Liver (tissue), 9 donors: Measurements from ENCODE around the gene AIF1. TPM values are rescaled to one million over a fixed set of nuclear protein-coding genes. Genes with fewer than 3 reads are reported as not detected.

Source experiments
- DNase-seq: peaks from one replicate; pipeline ENCODE4 v3.0.0-alpha.2; 2017; ENCODE audit warnings: low spot score
- H3K27ac ChIP-seq, 2 donors: one replicate each; pipeline ENCODE4 v1.7.0; 2013; ENCODE audit warnings: inconsistent platforms in 2 of 2, low read length in 2 of 2, control low read depth in 1 of 2, low read depth in 1 of 2, mild to moderate bottlenecking in 1 of 2
- H3K27me3 ChIP-seq, 4 donors: one replicate each; pipeline versions ENCODE4 v1.6.1 to v1.7.0; 2013; ENCODE audit warnings: low read length in 3 of 4, inconsistent platforms in 1 of 4, mild to moderate bottlenecking in 1 of 4, moderate library complexity in 1 of 4; ENCODE audit not compliant: control insufficient read depth in 4 of 4, insufficient read depth in 4 of 4
- H3K36me3 ChIP-seq, 4 donors: one replicate each; pipeline versions ENCODE4 v1.6.1 to v1.7.0; 2013; ENCODE audit warnings: low read length in 3 of 4, mild to moderate bottlenecking in 3 of 4, low read depth in 1 of 4, moderate library complexity in 1 of 4; ENCODE audit not compliant: control insufficient read depth in 4 of 4, insufficient read depth in 3 of 4
- H3K4me1 ChIP-seq, 4 donors: one replicate each; pipeline versions ENCODE4 v1.6.1 to v1.7.0; 2013; ENCODE audit warnings: low read length in 3 of 4, mild to moderate bottlenecking in 3 of 4, moderate library complexity in 1 of 4; ENCODE audit not compliant: control insufficient read depth in 4 of 4, insufficient read depth in 4 of 4
- H3K4me3 ChIP-seq, 3 donors: one replicate each; pipeline versions ENCODE4 v1.6.1 to v1.7.0; 2013; ENCODE audit warnings: low read length in 3 of 3, control low read depth in 1 of 3, low read depth in 1 of 3, mild to moderate bottlenecking in 1 of 3
- H3K9ac ChIP-seq, 2 donors: one replicate each; pipeline ENCODE4 v1.7.0; 2013; ENCODE audit warnings: low read length in 2 of 2, mild to moderate bottlenecking in 2 of 2, moderate library complexity in 2 of 2, control low read depth in 1 of 2, low read depth in 1 of 2
- H3K9me3 ChIP-seq, 4 donors: one replicate each; pipeline versions ENCODE4 v1.6.1 to v1.7.0; 2013; ENCODE audit warnings: low read length in 3 of 4; ENCODE audit not compliant: control insufficient read depth in 4 of 4
- EGR1 ChIP-seq, 2 donors: IDR thresholded peaks; 2 replicates each; pipeline ENCODE4 v1.6.1; 2016 to 2018; ENCODE audit warnings: antibody characterized with exemption in 2 of 2, low read depth in 2 of 2
- FOXA1 ChIP-seq: IDR thresholded peaks from 2 replicates; pipeline ENCODE4 v1.6.1; 2016; ENCODE audit warnings: antibody characterized with exemption
- FOXA2 ChIP-seq: IDR thresholded peaks from 2 replicates; pipeline ENCODE4 v1.6.1; 2016; ENCODE audit warnings: antibody characterized with exemption
- GABPA ChIP-seq, 2 donors: IDR thresholded peaks in 1 of 2; conservative IDR thresholded peaks in 1 of 2; 2 replicates each; pipeline ENCODE4 v1.6.1; 2016; ENCODE audit warnings: antibody characterized with exemption in 2 of 2, mild to moderate bottlenecking in 1 of 2, moderate library complexity in 1 of 2
- HNF4A ChIP-seq, 2 donors: conservative IDR thresholded peaks; 2 replicates each; pipeline ENCODE4 v1.6.1; 2016; ENCODE audit warnings: antibody characterized with exemption in 2 of 2, mild to moderate bottlenecking in 2 of 2
- HNF4G ChIP-seq: IDR thresholded peaks from 2 replicates; pipeline ENCODE4 v1.6.1; 2016; ENCODE audit warnings: antibody characterized with exemption
- NR2F2 ChIP-seq: IDR thresholded peaks from 2 replicates; pipeline ENCODE4 v1.6.1; 2016; ENCODE audit warnings: antibody characterized with exemption
- RAD21 ChIP-seq, 2 donors: IDR thresholded peaks; 2 replicates each; pipeline ENCODE4 v1.6.1; 2016; ENCODE audit warnings: antibody characterized with exemption in 2 of 2, mild to moderate bottlenecking in 2 of 2
- RXRA ChIP-seq, 2 donors: IDR thresholded peaks; 2 replicates each; pipeline ENCODE4 v1.6.1; 2017 to 2018; ENCODE audit warnings: antibody characterized with exemption in 2 of 2, mild to moderate bottlenecking in 1 of 2
- SP1 ChIP-seq: IDR thresholded peaks from 2 replicates; pipeline ENCODE4 v1.6.1; 2018; ENCODE audit warnings: antibody characterized with exemption, mild to moderate bottlenecking
- TAF1 ChIP-seq: conservative IDR thresholded peaks from 2 replicates; pipeline ENCODE4 v1.6.1; 2016; ENCODE audit warnings: antibody characterized with exemption, mild to moderate bottlenecking
- YY1 ChIP-seq: IDR thresholded peaks from 2 replicates; pipeline ENCODE4 v1.6.1; 2016; ENCODE audit warnings: antibody characterized with exemption, mild to moderate bottlenecking
- WGBS: extraction: QIAGEN DNeasy Blood & Tissue Kit; methylation state at CpG from one replicate; pipeline ENCODE4 v1.1.7; 2013; 5-methylcytosine and 5-hydroxymethylcytosine counted together
- polyA plus RNA-seq, 2 donors: library from polyadenylated mRNA; stranded (reverse) in 1 of 2; unstranded in 1 of 2; fragments of 200-250 nt in 1 of 2; fragments of >200 nt in 1 of 2; fragmentation: Nextera tagmentation in 1 of 2; extraction: Ambion mirVana in 1 of 2; gene quantifications; one replicate each; pipeline versions ENCODE4 v1.2.1 to v1.2.3, GENCODE V29; 2013 to 2015
- total RNA-seq, 2 donors: library from RNA; depleted of rRNA; stranded (reverse); fragments of >200 nt; gene quantifications; one replicate each; pipeline ENCODE4 v1.2.3, GENCODE V29; 2014
- TF ChIP-seq, protein P1 (sequence below): IDR thresholded peaks from 2 replicates; pipeline ENCODE4 v1.6.1; 2016; ENCODE audit warnings: antibody characterized with exemption
- TF ChIP-seq, protein P2 (sequence below): fragments of 150-350 bp; IDR thresholded peaks from 2 replicates; pipeline ENCODE4 v1.5.1; 2017; ENCODE audit warnings: improper control_type of control experiment, low read depth, low read length; ENCODE audit not compliant: missing input control
- TF ChIP-seq, protein P3 (sequence below): IDR thresholded peaks from 2 replicates; pipeline ENCODE4 v1.6.1; 2016; ENCODE audit warnings: antibody characterized with exemption
- TF ChIP-seq, protein P4 (sequence below): IDR thresholded peaks from 2 replicates; pipeline ENCODE4 v1.6.1; 2016; ENCODE audit warnings: antibody characterized with exemption, mild to moderate bottlenecking
- TF ChIP-seq, protein P5 (sequence below): IDR thresholded peaks from 2 replicates; pipeline ENCODE4 v1.6.1; 2016; ENCODE audit warnings: antibody characterized with exemption
- donor health status: healthy.
- donor health status: healthy.
- donor health status: healthy.
- donor health status: healthy.
- donor health status: healthy.

AIF1 gene
- total and polyA plus RNA-seq, 4 donors: 12.2 to 46.8 (median 26.7) TPM

DNA sequence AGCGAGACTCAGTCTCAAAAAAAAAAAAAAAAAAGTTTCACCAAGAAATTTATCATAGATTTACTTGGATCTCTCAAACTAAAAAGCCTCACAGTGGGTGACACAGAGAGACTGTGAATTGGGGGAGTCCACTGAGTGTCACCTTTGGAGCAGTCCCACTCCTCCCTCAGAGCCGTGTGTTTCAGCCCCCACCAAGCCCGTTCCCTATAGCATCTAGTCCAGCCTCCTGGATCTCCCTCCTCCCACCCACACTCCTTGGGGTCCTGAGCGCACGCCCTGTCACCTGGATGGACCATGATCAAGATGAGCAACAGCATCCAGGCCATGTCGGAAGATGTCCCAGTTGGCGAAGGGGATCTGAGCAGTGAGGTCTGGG, 22.6 kb upstream of the AIF1 start:
- Histone ChIP-seq H3K4me3 (no peak overlapping the region), H3K9me3 (no peaks in the 10 kb centered on the region), H3K27ac (no peak overlapping the region), H3K9ac (no peak overlapping the region), H3K27me3 (no peaks in the 10 kb centered on the region), H3K4me1 (peaks cover 0 to 3% (median 0%) of the 10 kb centered on the region in 4 donors), H3K36me3 (no peaks in the 10 kb centered on the region)
- DNase-seq: no peak
- TF ChIP-seq HNF4A (conservative IDR thresholded peaks at IDR 0.05) (no peak), GABPA (IDR thresholded peaks at IDR 0.05 in 1 of 2, conservative IDR thresholded peaks at IDR 0.05 in 1 of 2) (no peak), HNF4G (no peak), TAF1 (no peak), RAD21 (IDR thresholded peaks at IDR 0.05) (no peak), RXRA (IDR thresholded peaks at IDR 0.05) (no peak), NR2F2 (no peak), SP1 (no peak), EGR1 (IDR thresholded peaks at IDR 0.05; ENCODE audit: low read depth in 2 of 2) (no peak)
- TF ChIP-seq, protein P1, sequence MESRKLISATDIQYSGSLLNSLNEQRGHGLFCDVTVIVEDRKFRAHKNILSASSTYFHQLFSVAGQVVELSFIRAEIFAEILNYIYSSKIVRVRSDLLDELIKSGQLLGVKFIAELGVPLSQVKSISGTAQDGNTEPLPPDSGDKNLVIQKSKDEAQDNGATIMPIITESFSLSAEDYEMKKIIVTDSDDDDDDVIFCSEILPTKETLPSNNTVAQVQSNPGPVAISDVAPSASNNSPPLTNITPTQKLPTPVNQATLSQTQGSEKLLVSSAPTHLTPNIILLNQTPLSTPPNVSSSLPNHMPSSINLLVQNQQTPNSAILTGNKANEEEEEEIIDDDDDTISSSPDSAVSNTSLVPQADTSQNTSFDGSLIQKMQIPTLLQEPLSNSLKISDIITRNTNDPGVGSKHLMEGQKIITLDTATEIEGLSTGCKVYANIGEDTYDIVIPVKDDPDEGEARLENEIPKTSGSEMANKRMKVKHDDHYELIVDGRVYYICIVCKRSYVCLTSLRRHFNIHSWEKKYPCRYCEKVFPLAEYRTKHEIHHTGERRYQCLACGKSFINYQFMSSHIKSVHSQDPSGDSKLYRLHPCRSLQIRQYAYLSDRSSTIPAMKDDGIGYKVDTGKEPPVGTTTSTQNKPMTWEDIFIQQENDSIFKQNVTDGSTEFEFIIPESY: no peak
- TF ChIP-seq, protein P2, sequence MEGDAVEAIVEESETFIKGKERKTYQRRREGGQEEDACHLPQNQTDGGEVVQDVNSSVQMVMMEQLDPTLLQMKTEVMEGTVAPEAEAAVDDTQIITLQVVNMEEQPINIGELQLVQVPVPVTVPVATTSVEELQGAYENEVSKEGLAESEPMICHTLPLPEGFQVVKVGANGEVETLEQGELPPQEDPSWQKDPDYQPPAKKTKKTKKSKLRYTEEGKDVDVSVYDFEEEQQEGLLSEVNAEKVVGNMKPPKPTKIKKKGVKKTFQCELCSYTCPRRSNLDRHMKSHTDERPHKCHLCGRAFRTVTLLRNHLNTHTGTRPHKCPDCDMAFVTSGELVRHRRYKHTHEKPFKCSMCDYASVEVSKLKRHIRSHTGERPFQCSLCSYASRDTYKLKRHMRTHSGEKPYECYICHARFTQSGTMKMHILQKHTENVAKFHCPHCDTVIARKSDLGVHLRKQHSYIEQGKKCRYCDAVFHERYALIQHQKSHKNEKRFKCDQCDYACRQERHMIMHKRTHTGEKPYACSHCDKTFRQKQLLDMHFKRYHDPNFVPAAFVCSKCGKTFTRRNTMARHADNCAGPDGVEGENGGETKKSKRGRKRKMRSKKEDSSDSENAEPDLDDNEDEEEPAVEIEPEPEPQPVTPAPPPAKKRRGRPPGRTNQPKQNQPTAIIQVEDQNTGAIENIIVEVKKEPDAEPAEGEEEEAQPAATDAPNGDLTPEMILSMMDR: no peak
- TF ChIP-seq, protein P3, sequence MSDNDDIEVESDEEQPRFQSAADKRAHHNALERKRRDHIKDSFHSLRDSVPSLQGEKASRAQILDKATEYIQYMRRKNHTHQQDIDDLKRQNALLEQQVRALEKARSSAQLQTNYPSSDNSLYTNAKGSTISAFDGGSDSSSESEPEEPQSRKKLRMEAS: no peak
- WGBS: 90% methylated on average over 7 of the region's 7 CpGs

DNA sequence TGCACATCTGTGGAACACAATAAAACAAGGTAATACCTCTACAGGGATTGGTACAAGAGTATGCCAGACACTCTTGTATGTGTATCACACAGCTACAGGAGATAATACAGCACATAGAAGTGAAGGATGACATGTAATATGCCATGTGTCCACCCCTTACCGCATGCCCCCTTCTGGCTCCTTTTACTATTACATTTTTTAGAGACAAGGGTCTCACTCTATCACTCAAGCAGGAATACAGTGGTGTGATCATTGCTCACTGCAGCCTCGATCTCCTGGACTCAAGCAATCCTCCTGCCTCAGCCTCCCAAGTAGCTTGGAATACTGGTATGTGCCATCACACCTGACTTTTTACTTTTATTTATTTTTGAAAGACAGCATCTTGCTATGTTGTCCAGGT, 18.0 kb upstream of the AIF1 start:
- TF ChIP-seq, protein P4, sequence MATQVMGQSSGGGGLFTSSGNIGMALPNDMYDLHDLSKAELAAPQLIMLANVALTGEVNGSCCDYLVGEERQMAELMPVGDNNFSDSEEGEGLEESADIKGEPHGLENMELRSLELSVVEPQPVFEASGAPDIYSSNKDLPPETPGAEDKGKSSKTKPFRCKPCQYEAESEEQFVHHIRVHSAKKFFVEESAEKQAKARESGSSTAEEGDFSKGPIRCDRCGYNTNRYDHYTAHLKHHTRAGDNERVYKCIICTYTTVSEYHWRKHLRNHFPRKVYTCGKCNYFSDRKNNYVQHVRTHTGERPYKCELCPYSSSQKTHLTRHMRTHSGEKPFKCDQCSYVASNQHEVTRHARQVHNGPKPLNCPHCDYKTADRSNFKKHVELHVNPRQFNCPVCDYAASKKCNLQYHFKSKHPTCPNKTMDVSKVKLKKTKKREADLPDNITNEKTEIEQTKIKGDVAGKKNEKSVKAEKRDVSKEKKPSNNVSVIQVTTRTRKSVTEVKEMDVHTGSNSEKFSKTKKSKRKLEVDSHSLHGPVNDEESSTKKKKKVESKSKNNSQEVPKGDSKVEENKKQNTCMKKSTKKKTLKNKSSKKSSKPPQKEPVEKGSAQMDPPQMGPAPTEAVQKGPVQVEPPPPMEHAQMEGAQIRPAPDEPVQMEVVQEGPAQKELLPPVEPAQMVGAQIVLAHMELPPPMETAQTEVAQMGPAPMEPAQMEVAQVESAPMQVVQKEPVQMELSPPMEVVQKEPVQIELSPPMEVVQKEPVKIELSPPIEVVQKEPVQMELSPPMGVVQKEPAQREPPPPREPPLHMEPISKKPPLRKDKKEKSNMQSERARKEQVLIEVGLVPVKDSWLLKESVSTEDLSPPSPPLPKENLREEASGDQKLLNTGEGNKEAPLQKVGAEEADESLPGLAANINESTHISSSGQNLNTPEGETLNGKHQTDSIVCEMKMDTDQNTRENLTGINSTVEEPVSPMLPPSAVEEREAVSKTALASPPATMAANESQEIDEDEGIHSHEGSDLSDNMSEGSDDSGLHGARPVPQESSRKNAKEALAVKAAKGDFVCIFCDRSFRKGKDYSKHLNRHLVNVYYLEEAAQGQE: no peak
- TF ChIP-seq GABPA (IDR thresholded peaks at IDR 0.05 in 1 of 2, conservative IDR thresholded peaks at IDR 0.05 in 1 of 2) (no peak), HNF4A (conservative IDR thresholded peaks at IDR 0.05) (no peak), FOXA2 (no peak), RAD21 (IDR thresholded peaks at IDR 0.05) (peak; percentile 56 to 69), FOXA1 (no peak), YY1 (no peak), TAF1 (no peak), NR2F2 (no peak), SP1 (no peak), RXRA (IDR thresholded peaks at IDR 0.05) (no peak)
- TF ChIP-seq, protein P1: no peak
- TF ChIP-seq, protein P5, sequence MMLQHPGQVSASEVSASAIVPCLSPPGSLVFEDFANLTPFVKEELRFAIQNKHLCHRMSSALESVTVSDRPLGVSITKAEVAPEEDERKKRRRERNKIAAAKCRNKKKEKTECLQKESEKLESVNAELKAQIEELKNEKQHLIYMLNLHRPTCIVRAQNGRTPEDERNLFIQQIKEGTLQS: no peak
- TF ChIP-seq, protein P2: peak; percentile 33
- Histone ChIP-seq H3K4me1 (peaks cover 0 to 6% (median 4%) of the 10 kb centered on the region in 4 donors), H3K27ac (no peak overlapping the region), H3K4me3 (no peak overlapping the region), H3K27me3 (no peaks in the 10 kb centered on the region), H3K9me3 (no peaks in the 10 kb centered on the region), H3K36me3 (no peaks in the 10 kb centered on the region), H3K9ac (no peak overlapping the region)
- WGBS: 20% methylated on average over 2 of the region's 2 CpGs
- no peak for DNase-seq
